Skeletal muscle satellite cell (primary cell): ENCODE data around the gene ATRNL1.

ENCODE experiments used
- H3K27me3 ChIP-seq: 2 replicates; pipeline ENCODE4 v1.7.0; 2013; ENCODE audit warnings: low read length; ENCODE audit not compliant: control insufficient read depth, insufficient read depth
- H3K36me3 ChIP-seq: 2 replicates; pipeline ENCODE4 v1.7.0; 2013; ENCODE audit warnings: mild to moderate bottlenecking, control low read depth, low read length; ENCODE audit not compliant: insufficient read depth
- H3K4me1 ChIP-seq: 2 replicates; pipeline ENCODE4 v1.7.0; 2013; ENCODE audit warnings: low read length; ENCODE audit not compliant: control insufficient read depth, insufficient read depth
- H3K4me2 ChIP-seq: 2 replicates; pipeline ENCODE4 v1.7.0; 2013; ENCODE audit warnings: mild to moderate bottlenecking, low read length
- H3K4me3 ChIP-seq: 2 replicates; pipeline ENCODE4 v1.7.0; 2013; ENCODE audit warnings: low read length
- H3K9ac ChIP-seq: 2 replicates; pipeline ENCODE4 v1.7.0; 2013; ENCODE audit warnings: mild to moderate bottlenecking, low read depth, low read length, moderate library complexity
- H3K9me3 ChIP-seq: replicated peaks from 2 replicates; pipeline ENCODE4 v1.7.0; 2013; ENCODE audit warnings: mild to moderate bottlenecking, control low read depth, low read length

The ATRNL1 gene

DNA sequence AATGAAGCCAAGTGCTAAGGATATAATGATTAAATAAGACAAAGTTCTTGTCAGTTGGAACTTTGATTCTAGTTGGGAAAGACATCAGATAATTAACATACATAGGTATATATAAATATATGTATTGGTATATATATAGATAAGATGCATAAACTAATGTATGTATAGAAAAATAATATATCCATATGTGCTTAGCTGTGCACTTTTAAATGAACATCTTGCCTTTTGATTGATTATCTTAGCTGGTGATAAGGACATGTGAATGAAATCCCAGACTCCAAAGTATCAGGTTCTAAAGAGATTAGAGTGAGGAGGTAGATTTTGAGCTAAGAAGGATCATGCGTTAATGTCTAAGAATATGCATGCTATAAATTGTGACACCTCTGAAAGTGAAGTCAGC, 822.3 kb downstream of the ATRNL1 start:
- Histone ChIP-seq H3K9ac (no peak overlapping the region), H3K4me1 (peaks cover 9% of the 10 kb centered on the region), H3K4me3 (no peak overlapping the region), H3K4me2 (no peak overlapping the region), H3K36me3 (no peaks in the 10 kb centered on the region), H3K9me3 (no peaks in the 10 kb centered on the region), H3K27me3 (no peaks in the 10 kb centered on the region)

DNA sequence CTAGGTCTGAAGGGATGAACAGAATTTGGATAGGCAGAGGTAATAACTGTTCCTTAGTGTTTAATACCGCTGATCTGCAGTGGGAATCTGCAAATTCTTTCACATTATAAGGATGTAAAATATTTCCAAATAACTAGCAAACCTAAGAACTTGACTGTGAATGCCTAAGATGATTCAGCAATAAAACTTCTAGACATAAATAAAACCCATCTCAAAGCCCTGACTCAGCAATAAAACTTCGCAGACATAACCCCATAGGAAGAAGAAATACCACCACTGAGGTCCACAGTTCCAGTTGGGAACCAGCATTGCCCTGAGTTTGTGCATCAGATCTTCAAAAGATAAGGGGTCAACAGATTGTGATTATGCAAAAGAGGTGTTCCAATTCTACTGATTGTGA, 825.6 kb downstream of the ATRNL1 start:
- Histone ChIP-seq H3K27me3 (no peaks in the 10 kb centered on the region), H3K4me2 (peak overlapping the region; percentile 46), H3K4me3 (no peak overlapping the region), H3K9me3 (no peaks in the 10 kb centered on the region), H3K9ac (no peak overlapping the region), H3K4me1 (peaks cover 13% of the 10 kb centered on the region), H3K36me3 (no peaks in the 10 kb centered on the region)

GRCh38 chr10:115921795-115922194, 828.6 kb downstream of the ATRNL1 start:
- Histone ChIP-seq H3K4me1 (peaks cover 13% of the 10 kb centered on the region), H3K36me3 (no peaks in the 10 kb centered on the region), H3K9ac (no peak overlapping the region), H3K4me2 (no peak overlapping the region), H3K27me3 (no peaks in the 10 kb centered on the region), H3K9me3 (no peaks in the 10 kb centered on the region), H3K4me3 (no peak overlapping the region)

DNA sequence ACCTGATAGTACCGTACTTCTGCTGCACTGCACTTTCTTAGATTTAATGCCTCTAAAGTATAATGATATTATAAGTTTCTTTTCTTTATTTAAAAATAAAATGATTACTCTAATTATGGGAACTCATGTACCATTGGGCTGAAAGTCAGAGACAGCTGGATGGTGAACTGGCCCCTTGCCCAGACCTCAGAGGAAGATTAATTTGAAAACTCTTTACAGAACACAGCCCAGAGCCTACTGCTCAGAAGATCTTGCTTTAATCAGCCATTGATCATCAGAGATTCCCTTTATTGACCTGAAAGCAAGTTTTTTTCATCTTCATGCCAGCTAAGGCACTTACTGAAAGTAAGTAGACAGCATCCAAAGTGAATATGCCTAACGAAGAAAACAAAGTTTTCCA, 838.1 kb downstream of the ATRNL1 start:
- Histone ChIP-seq H3K4me3 (no peak overlapping the region), H3K9ac (no peak overlapping the region), H3K27me3 (no peaks in the 10 kb centered on the region), H3K4me2 (no peak overlapping the region), H3K9me3 (no peaks in the 10 kb centered on the region), H3K4me1 (no peaks in the 10 kb centered on the region), H3K36me3 (no peaks in the 10 kb centered on the region)

DNA sequence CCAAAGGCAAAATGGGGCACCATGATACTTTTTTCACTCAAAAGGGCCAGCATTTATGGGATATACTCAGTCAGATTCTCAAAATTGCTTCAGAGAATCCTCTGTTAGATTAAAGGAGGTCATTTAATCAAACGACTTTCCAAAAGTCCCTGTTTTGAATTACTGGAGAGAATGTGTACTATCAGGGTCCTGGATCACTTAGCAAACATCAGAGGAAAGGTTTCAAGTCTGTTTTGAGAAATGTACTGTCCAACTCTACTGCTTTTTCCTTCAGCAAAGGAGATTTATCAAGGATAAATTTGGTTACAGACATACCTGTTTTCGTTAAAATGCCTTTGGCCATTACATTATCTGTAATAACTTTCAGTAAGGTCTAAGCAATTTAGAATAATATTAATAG, 838.9 kb downstream of the ATRNL1 start:
- Histone ChIP-seq H3K4me3 (no peak overlapping the region), H3K27me3 (no peaks in the 10 kb centered on the region), H3K36me3 (no peaks in the 10 kb centered on the region), H3K4me2 (no peak overlapping the region), H3K4me1 (peaks cover 7% of the 10 kb centered on the region), H3K9ac (no peak overlapping the region), H3K9me3 (no peaks in the 10 kb centered on the region)

DNA sequence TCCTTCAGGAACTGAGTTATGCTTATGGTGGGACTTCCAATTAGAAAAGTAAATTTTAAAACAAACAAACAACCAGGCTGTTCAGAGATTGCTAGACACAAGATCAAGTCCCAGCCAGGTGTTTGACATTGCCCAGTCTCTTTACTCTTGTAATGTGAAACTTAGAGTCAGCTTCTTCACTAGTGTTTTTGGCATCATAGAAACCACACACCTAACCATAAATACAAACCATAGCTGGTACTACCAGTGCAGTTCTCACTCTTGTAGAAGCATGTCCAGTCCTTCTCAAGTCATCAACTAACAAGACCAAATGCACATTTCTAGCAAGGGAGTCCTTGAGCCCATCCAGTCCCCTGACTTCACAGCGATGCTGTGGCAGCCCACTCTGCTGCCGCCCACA, 839.9 kb downstream of the ATRNL1 start:
- peaks cover 17% of the 10 kb centered on the region for H3K4me1 ChIP-seq
- H3K9me3 ChIP-seq, result no peaks in the 10 kb centered on the region
- no peak overlapping the region for H3K4me3 ChIP-seq
- H3K27me3 ChIP-seq, result no peaks in the 10 kb centered on the region
- no peak overlapping the region for H3K9ac ChIP-seq
- H3K36me3 ChIP-seq, result no peaks in the 10 kb centered on the region
- no peak overlapping the region for H3K4me2 ChIP-seq

GRCh38 chr10:115935731-115936130, 842.6 kb downstream of the ATRNL1 start:
- no peak overlapping the region for H3K9ac ChIP-seq
- no peak overlapping the region for H3K4me2 ChIP-seq

GRCh38 chr10:115936926-115937767, 844.0 kb downstream of the ATRNL1 start:
- Histone ChIP-seq H3K4me3 (no peak overlapping the region), H3K4me2 (peak overlapping the region; percentile 54), H3K9me3 (no peaks in the 10 kb centered on the region), H3K4me1 (peaks cover 31% of the 10 kb centered on the region), H3K9ac (peak overlapping the region; percentile 55), H3K36me3 (no peaks in the 10 kb centered on the region), H3K27me3 (no peaks in the 10 kb centered on the region)

More at GRCh38 chr10:115935731-115936130, 842.6 kb downstream of the ATRNL1 start:
- Histone ChIP-seq H3K36me3 (no peaks in the 10 kb centered on the region), H3K4me3 (no peak overlapping the region), H3K9me3 (no peaks in the 10 kb centered on the region), H3K4me1 (peaks cover 17% of the 10 kb centered on the region), H3K27me3 (no peaks in the 10 kb centered on the region)

- Histone ChIP-seq H3K4me2 (peak overlapping the region; percentile 54), H3K4me1 (peaks cover 31% of the 10 kb centered on the region), H3K9ac (peak overlapping the region; percentile 55), H3K36me3 (no peaks in the 10 kb centered on the region), H3K27me3 (no peaks in the 10 kb centered on the region), H3K9me3 (no peaks in the 10 kb centered on the region), H3K4me3 (no peak overlapping the region)
Observed at GRCh38 chr10:115937768-115938056, 844.5 kb downstream of the ATRNL1 start.

- Histone ChIP-seq H3K27me3 (no peaks in the 10 kb centered on the region), H3K36me3 (no peaks in the 10 kb centered on the region), H3K9ac (no peak overlapping the region), H3K4me3 (no peak overlapping the region), H3K4me2 (no peak overlapping the region), H3K4me1 (peaks cover 31% of the 10 kb centered on the region), H3K9me3 (no peaks in the 10 kb centered on the region)
Observed at GRCh38 chr10:115939101-115939854, 846.1 kb downstream of the ATRNL1 start.

DNA sequence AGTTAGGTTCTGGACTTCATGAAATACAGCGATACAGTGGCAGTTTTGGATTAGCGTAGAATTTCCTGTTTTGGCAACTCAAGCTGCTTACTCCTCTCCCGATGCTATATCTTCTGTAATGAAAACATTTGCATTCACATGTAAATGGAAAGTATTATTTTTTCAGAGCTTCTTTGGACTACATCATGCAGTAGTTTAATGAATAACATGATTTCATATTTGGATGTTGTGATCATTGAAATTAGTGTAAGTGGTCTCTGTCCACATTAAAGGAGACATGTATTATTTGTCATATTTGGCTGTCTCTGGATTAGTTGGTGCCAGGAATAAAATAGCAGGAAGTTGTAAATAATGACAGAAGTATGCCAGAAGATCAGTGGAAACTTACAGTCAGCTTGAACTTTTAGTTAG, 848.2 kb downstream of the ATRNL1 start:
- Histone ChIP-seq H3K9ac (peak overlapping the region; percentile 20), H3K27me3 (no peaks in the 10 kb centered on the region), H3K9me3 (no peaks in the 10 kb centered on the region), H3K4me2 (peak overlapping the region; percentile 27), H3K4me1 (peaks cover 45% of the 10 kb centered on the region), H3K4me3 (no peak overlapping the region), H3K36me3 (no peaks in the 10 kb centered on the region)

- H3K27me3 ChIP-seq, result no peaks in the 10 kb centered on the region
- no peak overlapping the region for H3K4me2 ChIP-seq
- no peak overlapping the region for H3K4me3 ChIP-seq
- no peaks in the 10 kb centered on the region for H3K9me3 ChIP-seq
- no peak overlapping the region for H3K9ac ChIP-seq
- H3K4me1 ChIP-seq, result peaks cover 46% of the 10 kb centered on the region
- no peaks in the 10 kb centered on the region for H3K36me3 ChIP-seq
Observed at GRCh38 chr10:115942101-115942500, 848.9 kb downstream of the ATRNL1 start.
